IPS-NIHi7 (cell line): ENCODE results near the gene VEPH1.

ENCODE experiments used
- DNase-seq: peaks from one replicate; pipeline ENCODE4 v3.0.0; 2012; ENCODE audit warnings: mixed read lengths; ENCODE audit errors: extremely low spot score

VEPH1 gene

GRCh38 chr3:157259825-157260224 is 243.4 kb downstream of the VEPH1 start:
- DNase-seq, result no peak

GRCh38 chr3:157257101-157257500 is 246.1 kb downstream of the VEPH1 start:
- DNase-seq, result no peak

- DNase-seq, result no peak
These were observed 247.4 kb downstream of the VEPH1 start for GRCh38 chr3:157255797-157256196.

GRCh38 chr3:157251685-157252084 is 251.5 kb downstream of the VEPH1 start:
- no peak for DNase-seq

- no peak for DNase-seq
These were observed 253.6 kb downstream of the VEPH1 start for GRCh38 chr3:157249606-157250005.

GRCh38 chr3:157248590-157249422 is 254.4 kb downstream of the VEPH1 start:
- peak; percentile 30 for DNase-seq

GRCh38 chr3:157247391-157247790 is 255.8 kb downstream of the VEPH1 start:
- no peak for DNase-seq

- no peak for DNase-seq
These were observed 260.4 kb downstream of the VEPH1 start for GRCh38 chr3:157242836-157243235.

- no peak for DNase-seq
These were observed 261.6 kb downstream of the VEPH1 start for GRCh38 chr3:157241599-157241998.

GRCh38 chr3:157240408-157240807 is 262.8 kb downstream of the VEPH1 start:
- no peak for DNase-seq

- DNase-seq, result peak; percentile 85
These were observed 264.0 kb downstream of the VEPH1 start for GRCh38 chr3:157239082-157239704.

GRCh38 chr3:157238457-157238856 is 264.8 kb downstream of the VEPH1 start:
- DNase-seq, result no peak

- no peak for DNase-seq
These were observed 265.3 kb downstream of the VEPH1 start for GRCh38 chr3:157237886-157238285.

GRCh38 chr3:157235291-157235690 is 267.9 kb downstream of the VEPH1 start:
- no peak for DNase-seq

GRCh38 chr3:157233923-157234322 is 269.3 kb downstream of the VEPH1 start:
- DNase-seq, result no peak

- DNase-seq, result no peak
These were observed 271.1 kb downstream of the VEPH1 start for GRCh38 chr3:157232141-157232540.

- DNase-seq, result no peak
These were observed 272.1 kb downstream of the VEPH1 start for GRCh38 chr3:157231071-157231470.

- no peak for DNase-seq
These were observed 276.9 kb downstream of the VEPH1 start for GRCh38 chr3:157226173-157226847.

GRCh38 chr3:157225001-157225400 is 278.2 kb downstream of the VEPH1 start:
- DNase-seq, result no peak

GRCh38 chr3:157220883-157221282 is 282.3 kb downstream of the VEPH1 start:
- no peak for DNase-seq

GRCh38 chr3:157220211-157220610 is 283.0 kb downstream of the VEPH1 start:
- no peak for DNase-seq

GRCh38 chr3:157219215-157219614 is 284.0 kb downstream of the VEPH1 start:
- DNase-seq, result no peak
